Vagina (tissue), 2 donors: Measurements from ENCODE around the gene SUGCT.

Source experiments
- CTCF ChIP-seq, 3 experiments: fragments of 450-650 bp in 2 of 3; fragments of 200-600 bp in 1 of 3; sonication (generic) in 1 of 3; IDR thresholded peaks; one replicate each; pipeline ENCODE4 v1.5.1; 2017 to 2019; ENCODE audit warnings: antibody characterized with exemption in 3 of 3, mild to moderate bottlenecking in 2 of 3, moderate library complexity in 2 of 3
- POLR2A ChIP-seq, 2 donors: fragments of 450-650 bp; IDR thresholded peaks; one replicate each; pipeline ENCODE4 v1.6.1; 2017; ENCODE audit warnings: antibody characterized with exemption in 2 of 2, mild to moderate bottlenecking in 2 of 2, moderate library complexity in 2 of 2

- no peak for TF ChIP-seq CTCF (IDR thresholded peaks at IDR 0.05)
- no peak for TF ChIP-seq POLR2A (IDR thresholded peaks at IDR 0.05)
Observed at GRCh38 chr7:40611095-40611871, 476.5 kb downstream of the SUGCT start.
